ENCODE results near the gene PLD2.

DNA sequence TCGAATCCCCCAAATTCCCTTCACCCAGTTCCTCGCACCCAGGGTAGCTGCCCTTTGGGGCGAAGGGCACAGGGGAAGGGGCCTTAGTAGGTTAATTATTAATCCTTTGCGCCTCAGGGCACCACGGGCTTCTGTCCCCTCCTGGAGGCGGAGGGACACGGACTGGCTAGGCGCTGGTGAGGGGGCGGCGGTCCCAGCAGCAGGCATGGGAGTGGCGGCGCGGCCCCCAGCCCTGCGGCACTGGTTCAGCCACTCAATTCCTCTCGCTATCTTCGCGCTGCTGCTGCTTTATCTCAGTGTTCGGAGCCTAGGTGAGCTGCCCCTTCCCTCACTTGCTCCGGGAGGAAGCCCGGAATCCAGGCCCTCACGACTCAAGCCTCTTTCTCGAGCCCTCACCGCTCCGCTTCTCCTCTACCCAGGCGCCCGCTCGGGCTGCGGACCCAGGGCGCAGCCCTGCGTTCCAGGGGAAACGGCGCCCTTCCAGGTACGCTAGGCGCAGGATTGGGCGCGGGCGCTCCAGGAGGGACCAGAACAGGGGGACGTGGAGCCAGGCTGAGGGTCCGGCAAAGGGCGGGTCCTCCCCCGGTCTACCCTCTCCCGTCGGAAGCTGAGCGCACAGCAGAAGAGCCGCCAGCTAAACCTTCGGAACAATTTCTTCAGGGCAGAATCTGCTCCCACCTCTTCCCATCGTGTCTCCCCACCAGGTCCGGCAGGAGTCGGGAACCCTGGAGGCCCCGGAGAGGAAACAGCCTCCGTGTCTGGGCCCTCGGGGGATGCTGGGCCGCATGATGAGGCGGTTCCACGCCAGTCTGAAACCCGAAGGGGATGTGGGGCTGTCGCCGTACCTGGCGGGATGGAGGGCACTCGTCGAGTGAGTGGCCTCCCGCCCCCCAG lies 17.9 kb upstream of the PLD2 start, which contains the start of gene GLTPD2:
- TF ChIP-seq, protein P1, sequence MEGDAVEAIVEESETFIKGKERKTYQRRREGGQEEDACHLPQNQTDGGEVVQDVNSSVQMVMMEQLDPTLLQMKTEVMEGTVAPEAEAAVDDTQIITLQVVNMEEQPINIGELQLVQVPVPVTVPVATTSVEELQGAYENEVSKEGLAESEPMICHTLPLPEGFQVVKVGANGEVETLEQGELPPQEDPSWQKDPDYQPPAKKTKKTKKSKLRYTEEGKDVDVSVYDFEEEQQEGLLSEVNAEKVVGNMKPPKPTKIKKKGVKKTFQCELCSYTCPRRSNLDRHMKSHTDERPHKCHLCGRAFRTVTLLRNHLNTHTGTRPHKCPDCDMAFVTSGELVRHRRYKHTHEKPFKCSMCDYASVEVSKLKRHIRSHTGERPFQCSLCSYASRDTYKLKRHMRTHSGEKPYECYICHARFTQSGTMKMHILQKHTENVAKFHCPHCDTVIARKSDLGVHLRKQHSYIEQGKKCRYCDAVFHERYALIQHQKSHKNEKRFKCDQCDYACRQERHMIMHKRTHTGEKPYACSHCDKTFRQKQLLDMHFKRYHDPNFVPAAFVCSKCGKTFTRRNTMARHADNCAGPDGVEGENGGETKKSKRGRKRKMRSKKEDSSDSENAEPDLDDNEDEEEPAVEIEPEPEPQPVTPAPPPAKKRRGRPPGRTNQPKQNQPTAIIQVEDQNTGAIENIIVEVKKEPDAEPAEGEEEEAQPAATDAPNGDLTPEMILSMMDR (conservative IDR thresholded peaks at IDR 0.05; ENCODE audit: low read depth, low read length): no peak
- TF ChIP-seq EZH2phosphoT487 (IDR thresholded peaks at IDR 0.05; ENCODE audit: borderline replicate concordance, low read length) (no peak), EZH2 (IDR thresholded peaks at IDR 0.05; ENCODE audit: low read length, unreplicated experiment) (no peak)
